ENCODE results near the gene ZIC4. TPM values are rescaled to one million over a fixed set of nuclear protein-coding genes. Genes with fewer than 3 reads are reported as not detected.

ZIC4 gene
- polyA plus RNA-seq, 3 donors, result not detected

DNA sequence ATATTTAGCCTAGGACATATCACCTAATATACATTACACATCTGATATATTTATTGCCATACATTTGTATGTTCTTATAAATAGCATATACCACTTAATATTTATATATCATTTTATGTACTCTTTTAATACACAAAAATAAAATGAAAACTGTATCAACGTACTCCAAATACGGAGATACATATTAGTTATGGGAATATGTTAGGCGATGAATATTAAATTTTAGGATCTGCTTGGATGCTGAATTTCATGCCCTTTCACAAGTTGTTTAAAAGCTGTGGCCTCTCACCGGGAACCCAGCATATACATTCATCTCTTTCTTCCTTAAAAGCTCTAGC, 50.6 kb downstream of the ZIC4 start:
- Mint-ChIP-seq H3K27ac (no peak overlapping the region), H3K4me1 (no peaks in the 10 kb centered on the region), H3K9me3 (peaks cover 8 to 51% (median 40%) of the 10 kb centered on the region in 7 donors), H3K27me3 (ENCODE audit: low read depth in 3 of 3) (peaks cover 81 to 85% (median 81%) of the 10 kb centered on the region in 3 donors), H3K36me3 (peaks cover 7 to 15% of the 10 kb centered on the region in 2 donors), H3K4me3 (peak overlapping the region in 1 of 2 donors; percentile 64)
- H3K4me1 ChIP-seq (ENCODE audit: control insufficient read depth in 1 of 2, insufficient read depth in 2 of 2, low read length in 2 of 2), result no peaks in the 10 kb centered on the region
- no peak overlapping the region for H3K4me3 ChIP-seq (replicated peaks in 1 of 3; ENCODE audit: low read depth in 2 of 3, low read length in 3 of 3)
- intact Hi-C loops (cut with micrococcal nuclease), result no loop called here
- no peak overlapping the region for H3K4me2 ChIP-seq (replicated peaks; ENCODE audit: extremely low read depth, low read length, poor library complexity, severe bottlenecking)
- no peak overlapping the region for H3K9ac ChIP-seq (ENCODE audit: insufficient read depth, low read length, poor library complexity, severe bottlenecking)
- no peaks in the 10 kb centered on the region for H4K20me1 ChIP-seq (ENCODE audit: insufficient read depth, low read length)
- H3K27ac ChIP-seq (ENCODE audit: low read depth in 1 of 2, low read length in 2 of 2), result no peak overlapping the region
- peaks cover 19 to 67% of the 10 kb centered on the region in 2 donors for H3K9me3 ChIP-seq (replicated peaks in 1 of 2; ENCODE audit: control insufficient read depth in 1 of 2, insufficient read depth in 1 of 2, low read length in 2 of 2)
- H3K79me2 ChIP-seq (ENCODE audit: insufficient read depth, low read length), result no peaks in the 10 kb centered on the region
- H2AFZ ChIP-seq (ENCODE audit: insufficient read depth, low read depth, low read length, poor library complexity, severe bottlenecking), result no peak overlapping the region
- WGBS (ENCODE audit: insufficient coverage), result 0% methylated on average over 1 of the region's 4 CpGs
- peaks cover 77 to 88% of the 10 kb centered on the region in 2 donors for H3K27me3 ChIP-seq (ENCODE audit: control insufficient read depth in 2 of 2, insufficient read depth in 2 of 2, low read length in 2 of 2)
- no peak for DNase-seq
- TF ChIP-seq, protein P1, sequence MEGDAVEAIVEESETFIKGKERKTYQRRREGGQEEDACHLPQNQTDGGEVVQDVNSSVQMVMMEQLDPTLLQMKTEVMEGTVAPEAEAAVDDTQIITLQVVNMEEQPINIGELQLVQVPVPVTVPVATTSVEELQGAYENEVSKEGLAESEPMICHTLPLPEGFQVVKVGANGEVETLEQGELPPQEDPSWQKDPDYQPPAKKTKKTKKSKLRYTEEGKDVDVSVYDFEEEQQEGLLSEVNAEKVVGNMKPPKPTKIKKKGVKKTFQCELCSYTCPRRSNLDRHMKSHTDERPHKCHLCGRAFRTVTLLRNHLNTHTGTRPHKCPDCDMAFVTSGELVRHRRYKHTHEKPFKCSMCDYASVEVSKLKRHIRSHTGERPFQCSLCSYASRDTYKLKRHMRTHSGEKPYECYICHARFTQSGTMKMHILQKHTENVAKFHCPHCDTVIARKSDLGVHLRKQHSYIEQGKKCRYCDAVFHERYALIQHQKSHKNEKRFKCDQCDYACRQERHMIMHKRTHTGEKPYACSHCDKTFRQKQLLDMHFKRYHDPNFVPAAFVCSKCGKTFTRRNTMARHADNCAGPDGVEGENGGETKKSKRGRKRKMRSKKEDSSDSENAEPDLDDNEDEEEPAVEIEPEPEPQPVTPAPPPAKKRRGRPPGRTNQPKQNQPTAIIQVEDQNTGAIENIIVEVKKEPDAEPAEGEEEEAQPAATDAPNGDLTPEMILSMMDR (IDR thresholded peaks at IDR 0.05), result no peak
- no peaks in the 10 kb centered on the region for H3K36me3 ChIP-seq (replicated peaks in 1 of 2; ENCODE audit: control insufficient read depth in 1 of 2, insufficient read depth in 2 of 2, low read length in 2 of 2)

DNA sequence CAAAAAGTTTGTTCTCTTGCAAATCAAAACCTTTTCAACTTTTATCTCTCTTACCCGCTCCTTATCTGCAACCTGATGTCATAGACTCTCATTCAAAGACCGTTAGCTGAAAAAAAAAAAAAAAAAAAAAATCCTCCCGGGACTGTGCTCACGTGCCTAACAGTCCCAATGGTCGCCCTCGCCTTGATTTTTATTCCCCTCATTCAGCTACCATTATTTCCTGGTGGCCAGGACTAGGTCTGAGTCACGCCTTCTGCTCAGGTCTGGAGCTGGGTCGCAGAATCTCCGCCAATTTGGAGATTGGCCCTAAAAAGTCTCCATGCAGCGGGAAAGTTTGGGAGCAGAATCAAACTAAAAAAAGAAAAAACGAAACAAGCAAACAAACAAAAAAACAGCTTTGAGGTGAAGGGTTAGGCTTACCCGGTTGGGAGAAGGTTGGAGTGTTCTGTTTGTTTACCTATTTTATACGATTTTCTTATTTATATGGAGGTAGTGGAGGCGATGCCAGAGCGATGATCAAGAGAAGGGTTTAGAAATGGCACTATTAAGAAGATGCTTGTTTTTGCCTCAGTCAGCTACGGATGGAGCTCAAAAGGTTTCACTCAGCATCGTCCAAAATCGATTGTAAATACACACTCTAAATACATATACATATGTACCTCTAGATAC, 51.1 kb downstream of the ZIC4 start:
- Histone ChIP-seq H3K36me3 (replicated peaks in 1 of 2; ENCODE audit: control insufficient read depth in 1 of 2, insufficient read depth in 2 of 2, low read length in 2 of 2) (no peaks in the 10 kb centered on the region), H3K79me2 (ENCODE audit: insufficient read depth, low read length) (no peaks in the 10 kb centered on the region), H4K20me1 (ENCODE audit: insufficient read depth, low read length) (no peaks in the 10 kb centered on the region), H2AFZ (ENCODE audit: insufficient read depth, low read depth, low read length, poor library complexity, severe bottlenecking) (no peak overlapping the region), H3K4me1 (ENCODE audit: control insufficient read depth in 1 of 2, insufficient read depth in 2 of 2, low read length in 2 of 2) (no peaks in the 10 kb centered on the region), H3K4me3 (replicated peaks in 1 of 3; ENCODE audit: low read depth in 2 of 3, low read length in 3 of 3) (no peak overlapping the region), H3K27ac (ENCODE audit: low read depth in 1 of 2, low read length in 2 of 2) (no peak overlapping the region), H3K4me2 (replicated peaks; ENCODE audit: extremely low read depth, low read length, poor library complexity, severe bottlenecking) (no peak overlapping the region), H3K9ac (ENCODE audit: insufficient read depth, low read length, poor library complexity, severe bottlenecking) (no peak overlapping the region), H3K9me3 (replicated peaks in 1 of 2; ENCODE audit: control insufficient read depth in 1 of 2, insufficient read depth in 1 of 2, low read length in 2 of 2) (peaks cover 19 to 62% of the 10 kb centered on the region in 2 donors), H3K27me3 (ENCODE audit: control insufficient read depth in 2 of 2, insufficient read depth in 2 of 2, low read length in 2 of 2) (peaks cover 72 to 83% of the 10 kb centered on the region in 2 donors)
- H3K4me1 Mint-ChIP-seq, result no peaks in the 10 kb centered on the region
- peaks cover 76 to 80% (median 77%) of the 10 kb centered on the region in 3 donors for H3K27me3 Mint-ChIP-seq (ENCODE audit: low read depth in 3 of 3)
- no peak overlapping the region for H3K27ac Mint-ChIP-seq
- peaks cover 8 to 50% (median 40%) of the 10 kb centered on the region in 7 donors for H3K9me3 Mint-ChIP-seq
- no peak for DNase-seq
- H3K36me3 Mint-ChIP-seq, result peaks cover 7 to 15% of the 10 kb centered on the region in 2 donors
- TF ChIP-seq, protein P1 (IDR thresholded peaks at IDR 0.05), result no peak
- 0% methylated on average over 5 of the region's 18 CpGs for WGBS (ENCODE audit: insufficient coverage)
- intact Hi-C loops (cut with micrococcal nuclease), result no loop called here
- H3K4me3 Mint-ChIP-seq, result peak overlapping the region in 1 of 2 donors; percentile 78

Data from CD14-positive monocyte (primary cell).